GM21360 (cell line): Measurements from ENCODE around the gene KMT2C.

Experiments used
- ATAC-seq: cut with Tn5 transposase; IDR thresholded peaks from one replicate; pipeline ENCODE4 v1.9.1; 2021; ENCODE audit warnings: mild to moderate bottlenecking, moderate library complexity; ENCODE audit not compliant: unreplicated experiment

KMT2C gene

GRCh38 chr7:152121432-152121831 lies 314.4 kb downstream of the KMT2C start:
- ATAC-seq: no peak

GRCh38 chr7:152120776-152121175 lies 315.0 kb downstream of the KMT2C start:
- ATAC-seq: no peak

GRCh38 chr7:152120210-152120609 lies 315.6 kb downstream of the KMT2C start:
- ATAC-seq: no peak

GRCh38 chr7:152117356-152117755 lies 318.4 kb downstream of the KMT2C start:
- no peak for ATAC-seq

GRCh38 chr7:152115021-152115718 lies 320.6 kb downstream of the KMT2C start:
- ATAC-seq: no peak

- no peak for ATAC-seq
These were observed 323.0 kb downstream of the KMT2C start for GRCh38 chr7:152112829-152113228.

- ATAC-seq: no peak
These were observed 327.4 kb downstream of the KMT2C start for GRCh38 chr7:152108359-152108758.

- ATAC-seq: no peak
These were observed 327.9 kb downstream of the KMT2C start for GRCh38 chr7:152107945-152108344.

GRCh38 chr7:152106990-152107389 lies 328.8 kb downstream of the KMT2C start:
- ATAC-seq: no peak

GRCh38 chr7:152105205-152105604 lies 330.6 kb downstream of the KMT2C start:
- ATAC-seq: no peak

GRCh38 chr7:152103691-152104090 lies 332.1 kb downstream of the KMT2C start:
- no peak for ATAC-seq

GRCh38 chr7:152103066-152103465 lies 332.7 kb downstream of the KMT2C start:
- no peak for ATAC-seq

GRCh38 chr7:152097330-152097729 lies 338.5 kb downstream of the KMT2C start:
- ATAC-seq: no peak

GRCh38 chr7:152095771-152096170 lies 340.0 kb downstream of the KMT2C start:
- ATAC-seq: no peak

- ATAC-seq: no peak
These were observed 342.1 kb downstream of the KMT2C start for GRCh38 chr7:152093717-152094116.

- ATAC-seq: no peak
These were observed 345.1 kb downstream of the KMT2C start for GRCh38 chr7:152090747-152091146.

GRCh38 chr7:152089183-152089582 lies 346.6 kb downstream of the KMT2C start:
- ATAC-seq: no peak

GRCh38 chr7:152086513-152086912 lies 349.3 kb downstream of the KMT2C start:
- ATAC-seq: no peak

- no peak for ATAC-seq
These were observed 350.7 kb downstream of the KMT2C start for GRCh38 chr7:152085131-152085530.
